GM19238 (cell line): Measurements from ENCODE around the gene GRAMD1B.

Source experiments
- DNase-seq: peaks from one replicate; pipeline ENCODE4 v3.0.0; 2011; ENCODE audit warnings: low spot score; ENCODE audit not compliant: insufficient read length

The GRAMD1B gene

GRCh38 chr11:123475469-123475868 is 45.4 kb downstream of the GRAMD1B start:
- no peak for DNase-seq

- DNase-seq = no peak
These were observed 47.3 kb downstream of the GRAMD1B start for GRCh38 chr11:123477205-123477907.

- no peak for DNase-seq
These were observed 48.4 kb downstream of the GRAMD1B start for GRCh38 chr11:123478352-123478987.

GRCh38 chr11:123479048-123479837 is 49.2 kb downstream of the GRAMD1B start:
- DNase-seq = no peak

- DNase-seq = no peak
These were observed 50.3 kb downstream of the GRAMD1B start for GRCh38 chr11:123480290-123480815.

GRCh38 chr11:123480882-123481281 is 50.8 kb downstream of the GRAMD1B start:
- DNase-seq = no peak

- no peak for DNase-seq
These were observed 51.6 kb downstream of the GRAMD1B start for GRCh38 chr11:123481640-123482039.

- no peak for DNase-seq
These were observed 52.1 kb downstream of the GRAMD1B start for GRCh38 chr11:123482218-123482617.

GRCh38 chr11:123483058-123483457 is 53.0 kb downstream of the GRAMD1B start:
- no peak for DNase-seq

- no peak for DNase-seq
These were observed 53.4 kb downstream of the GRAMD1B start for GRCh38 chr11:123483466-123483865.

- no peak for DNase-seq
These were observed 54.4 kb downstream of the GRAMD1B start for GRCh38 chr11:123484448-123484847.

GRCh38 chr11:123487157-123487744 is 57.2 kb downstream of the GRAMD1B start:
- no peak for DNase-seq

GRCh38 chr11:123490527-123490926 is 60.5 kb downstream of the GRAMD1B start:
- no peak for DNase-seq

- no peak for DNase-seq
These were observed 61.2 kb downstream of the GRAMD1B start for GRCh38 chr11:123491241-123491640.

- DNase-seq = no peak
These were observed 63.4 kb downstream of the GRAMD1B start for GRCh38 chr11:123493349-123494063.

- no peak for DNase-seq
These were observed 64.4 kb downstream of the GRAMD1B start for GRCh38 chr11:123494195-123495050.

GRCh38 chr11:123504401-123504800 is 74.3 kb downstream of the GRAMD1B start:
- no peak for DNase-seq

- no peak for DNase-seq
These were observed 75.7 kb downstream of the GRAMD1B start for GRCh38 chr11:123505546-123506299.

- DNase-seq = no peak
These were observed 77.0 kb downstream of the GRAMD1B start for GRCh38 chr11:123507043-123507442.
